Measurements from ENCODE around the gene ARHGEF37. TPM values are rescaled to one million over a fixed set of nuclear protein-coding genes. Genes with fewer than 3 reads are reported as not detected.

Gene ARHGEF37
- total and polyA plus RNA-seq, 2 of the 8 experiments (the other 6 are each of a cell fraction or from before 2014, with no cell fraction given): 0.21 to 0.48 TPM

- H4K91ac ChIP-seq (replicated peaks; ENCODE audit: insufficient read length, low read length): peak overlapping the region; percentile 81
- peak overlapping the region; percentile 82 for H4K5ac ChIP-seq (ENCODE audit: insufficient read length, low read depth, low read length)
- H3K27me3 ChIP-seq (replicated peaks in 1 of 4; ENCODE audit: control insufficient read depth in 3 of 4, extremely low read depth in 1 of 4, insufficient read depth in 3 of 4, low read length in 3 of 4): no peaks in the 10 kb centered on the region
- peak overlapping the region; percentile 65 for H3K56ac ChIP-seq (replicated peaks; ENCODE audit: insufficient read length, low read depth, low read length)
- DNase-seq (ENCODE audit: low read depth in 1 of 2, low spot score in 2 of 2) (no peak), FAIRE-seq (no peak)
- no peak overlapping the region for H2AFZ ChIP-seq (ENCODE audit: low read length)
- peaks cover 0 to 10% (median 3%) of the 10 kb centered on the region in 4 experiments; a peak in 4 of 7 replicates for H3K4me1 ChIP-seq (replicated peaks in 1 of 4; ENCODE audit: control insufficient read depth in 3 of 4, insufficient read depth in 4 of 4, low read length in 3 of 4)
- no peak overlapping the region for H3K23ac ChIP-seq (ENCODE audit: insufficient read length)
- H3K9ac ChIP-seq (replicated peaks in 1 of 4; ENCODE audit: extremely low read depth in 1 of 4, low read depth in 3 of 4, low read length in 3 of 4): peak overlapping the region; percentile 81 to 94 (median 93)
- peak overlapping the region; percentile 93 for H3K27ac ChIP-seq (ENCODE audit: low read depth, low read length)
- peaks cover 3 to 53% (median 13%) of the 10 kb centered on the region in 4 experiments; a peak in 7 of 8 replicates for H3K36me3 ChIP-seq (ENCODE audit: control insufficient read depth in 2 of 4, insufficient read depth in 4 of 4, low read length in 3 of 4)
- H3K79me2 ChIP-seq (ENCODE audit: control insufficient read depth in 1 of 2, insufficient read depth in 2 of 2, low read length in 2 of 2): peaks cover 56 to 65% of the 10 kb centered on the region in 2 experiments
- peak overlapping the region; percentile 98; the same call in 1 of the 2 replicates for H2BK15ac ChIP-seq (ENCODE audit: low read length)
- H3K18ac ChIP-seq (ENCODE audit: extremely low read depth, low read length): peak overlapping the region; percentile 72
- peak overlapping the region; percentile 12 for H2BK120ac ChIP-seq (replicated peaks; ENCODE audit: low read depth, low read length)
- H2BK20ac ChIP-seq (ENCODE audit: low read length): no peak overlapping the region
- no peak overlapping the region for H3K14ac ChIP-seq (ENCODE audit: insufficient read length)
- peak overlapping the region; percentile 19 for H2AK5ac ChIP-seq (ENCODE audit: low read depth, low read length)
- peaks cover 11% of the 10 kb centered on the region; the same call in 1 of the 2 replicates for H3K23me2 ChIP-seq (ENCODE audit: low read depth, low read length)
- H3K4ac ChIP-seq (replicated peaks; ENCODE audit: insufficient read length, low read depth, low read length): peak overlapping the region; percentile 29
- WGBS, 2 experiments (ENCODE audit: extremely low coverage in 1 of 2, insufficient coverage in 1 of 2, insufficient read length in 1 of 2, insufficient replicate concordance in 2 of 2, low coverage in 1 of 2, low lambda C conversion rate in 2 of 2, missing lambda C conversion rate in 1 of 2): 8% methylated on average over 25 of the region's 25 CpGs; no CpG with 5 or more reads in 1 of the 2 experiments
- H3K79me1 ChIP-seq (ENCODE audit: low read depth, low read length): no peaks in the 10 kb centered on the region
- POLR2A ChIA-PET (ENCODE audit: partially characterized antibody): interaction anchor here (1.0 to 11.0 kb wide), 15 partner anchors 8 to 104 kb away, joined by 3 to 65 read pairs (median 6); no protein-coding TSS in a partner anchor
- CTCF ChIA-PET (ENCODE audit: partially characterized antibody): interaction anchor here (0.7 to 16.3 kb wide), 14 partner anchors 10 to 178 kb away, joined by 3 to 174 read pairs (median 5); no protein-coding TSS in a partner anchor
- no peaks in the 10 kb centered on the region for H3K9me3 ChIP-seq (ENCODE audit: insufficient read depth in 2 of 2, low read depth in 1 of 2, low read length in 1 of 2)
- peak overlapping the region; percentile 0 for H2BK12ac ChIP-seq (ENCODE audit: low read depth, low read length)
- peak overlapping the region; percentile 80 to 96 for H3K4me2 ChIP-seq (ENCODE audit: insufficient read depth in 1 of 2, low read depth in 2 of 2, low read length in 2 of 2)
- H4K8ac ChIP-seq (ENCODE audit: extremely low read depth, insufficient read depth, low read length): no peak overlapping the region
- H3K4me3 ChIP-seq (ENCODE audit: extremely low read depth in 1 of 4, insufficient read depth in 2 of 4, low read depth in 3 of 4, low read length in 4 of 4): peak overlapping the region; percentile 97 to 100 (median 99)
- H2BK5ac ChIP-seq (ENCODE audit: low read depth, low read length): peak overlapping the region; percentile 92
- H4K20me1 ChIP-seq (replicated peaks in 1 of 2; ENCODE audit: control insufficient read depth in 1 of 2, insufficient read depth in 2 of 2, low read length in 2 of 2): peaks cover 6% of the 10 kb centered on the region in 2 experiments
- no peak for TF ChIP-seq RAD21 (IDR thresholded peaks at IDR 0.05 in 1 of 2, conservative IDR thresholded peaks at IDR 0.05 in 1 of 2; ENCODE audit: low read depth in 2 of 2, low read length in 2 of 2)
- peak; percentile 52; the same call in 1 of the 2 replicates for TF ChIP-seq TEAD4 (IDR thresholded peaks at IDR 0.05; ENCODE audit: low read depth, low read length)
- TF ChIP-seq YY1 (IDR thresholded peaks at IDR 0.05; ENCODE audit: low read depth, low read length): peak; percentile 98
- no peak for TF ChIP-seq CTCF (IDR thresholded peaks at IDR 0.05; ENCODE audit: control extremely low read depth in 1 of 3, insufficient read depth in 1 of 3, low read depth in 1 of 3, low read length in 3 of 3)
- TF ChIP-seq SIN3A (conservative IDR thresholded peaks at IDR 0.05 in 1 of 2, IDR thresholded peaks at IDR 0.05 in 1 of 2; ENCODE audit: low read depth in 1 of 2, low read length in 2 of 2): 0 out of 4 replicates have a peak, but pooled peaks of 1 of the 2 experiments have one; percentile 23
- TF ChIP-seq CREB1 (IDR thresholded peaks at IDR 0.05): no peak
- TF ChIP-seq KDM4A (IDR thresholded peaks at IDR 0.05; ENCODE audit: low read depth, low read length, severe bottlenecking): no peak
- TF ChIP-seq ASH2L (IDR thresholded peaks at IDR 0.05; ENCODE audit: low read length): peak; percentile 36
Measured at GRCh38 chr5:149549461-149550267, 31.6 kb upstream of the ARHGEF37 start.
